Activated B cell treated with CpG ODN at 0.5 μM for 24 hours (primary cell): Measurements from ENCODE around the gene SELENOM. TPM values are rescaled to one million over a fixed set of nuclear protein-coding genes. Genes with fewer than 3 reads are reported as not detected.
"Not testable (repeated sequence)": the region's sequence is repeated elsewhere in the genome, so short reads cannot be mapped to it uniquely, and the experiment has no call there.

Experiments used
- ATAC-seq: fragments of 200-7000 bp; cut with Tn5 transposase; one replicate; pipeline ENCODE4 v1.10.0; 2021; ENCODE audit warnings: low read depth, mild to moderate bottlenecking, moderate library complexity
- CTCF ChIA-PET: fragments of 350-600 bp; sonication (Branson Sonifier 250); formaldehyde crosslinking; loops from one replicate; lab custom pipeline; 2021; ENCODE audit warnings: antibody characterized with exemption; lab: Charles Lee
- POLR2A ChIA-PET: fragments of 350-600 bp; sonication (Branson Sonifier 250); formaldehyde crosslinking; loops from one replicate; lab custom pipeline; 2021; ENCODE audit warnings: antibody characterized with exemption; lab: Charles Lee
- DNase-seq: peaks from one replicate; pipeline ENCODE4 v3.0.0; 2022
- H3K27ac Mint-ChIP-seq: one replicate; pipeline ENCODE4 v1.8.0; 2020; ENCODE audit warnings: mixed read lengths
- H3K27me3 Mint-ChIP-seq: one replicate; pipeline ENCODE4 v1.8.0; 2021; ENCODE audit warnings: mixed read lengths
- H3K36me3 Mint-ChIP-seq: one replicate; pipeline ENCODE4 v1.8.0; 2021; ENCODE audit warnings: low read depth, mixed read lengths
- H3K4me1 Mint-ChIP-seq: one replicate; pipeline ENCODE4 v1.8.0; 2021; ENCODE audit warnings: mixed read lengths
- H3K4me3 Mint-ChIP-seq: one replicate; pipeline ENCODE4 v1.8.0; 2020; ENCODE audit warnings: mild to moderate bottlenecking, mixed read lengths
- H3K9me3 Mint-ChIP-seq: one replicate; pipeline ENCODE4 v1.8.0; 2020; ENCODE audit warnings: mixed read lengths
- CTCF ChIP-seq: fragments of 200-600 bp; IDR thresholded peaks from one replicate; pipeline ENCODE4 v1.8.0; 2022; ENCODE audit warnings: antibody characterized with exemption, mild to moderate bottlenecking
- intact Hi-C: fragments of 100-400 bp; cut with micrococcal nuclease; formaldehyde crosslinking; loops from one replicate; pipeline ENCODE4 v1.15.1; 2024
- total RNA-seq: library from RNA; stranded (reverse); gene quantifications from 2 replicates; pipeline ENCODE4 v1.2.3, GENCODE V29; 2022

The SELENOM gene
- total RNA-seq, 1 donor from 2014 or later: 9.0 TPM

GRCh38 chr22:31097941-31098631, 9.3 kb downstream of the SELENOM start:
- Mint-ChIP-seq H3K27ac (no peak overlapping the region), H3K27me3 (no peaks in the 10 kb centered on the region), H3K9me3 (no peaks in the 10 kb centered on the region), H3K4me3 (no peak overlapping the region), H3K36me3 (no peaks in the 10 kb centered on the region), H3K4me1 (no peaks in the 10 kb centered on the region)
- no peak for DNase-seq
- intact Hi-C loops: no loop called here
- no peak for TF ChIP-seq CTCF
- ATAC-seq: no peak
- CTCF ChIA-PET: no interaction called here
- POLR2A ChIA-PET: no interaction called here

GRCh38 chr22:31097539-31097938, 9.8 kb downstream of the SELENOM start:
- DNase-seq, POLR2A ChIA-PET, H3K27ac Mint-ChIP-seq, H3K27me3 Mint-ChIP-seq, H3K36me3 Mint-ChIP-seq, intact Hi-C loops, H3K4me3 Mint-ChIP-seq, CTCF ChIA-PET, H3K4me1 Mint-ChIP-seq, H3K9me3 Mint-ChIP-seq, ATAC-seq: not testable (repeated sequence)

GRCh38 chr22:31096657-31097279, 10.6 kb downstream of the SELENOM start:
- TF ChIP-seq CTCF: no peak
- ATAC-seq (no peak), DNase-seq (no peak)
- Mint-ChIP-seq H3K4me3 (no peak overlapping the region), H3K27me3 (no peaks in the 10 kb centered on the region), H3K27ac (no peak overlapping the region), H3K9me3 (no peaks in the 10 kb centered on the region), H3K4me1 (no peaks in the 10 kb centered on the region), H3K36me3 (no peaks in the 10 kb centered on the region)
- ChIA-PET CTCF (interaction anchor here (1.6 kb wide), 1 partner anchor 12 kb away, joined by 7 read pairs; no protein-coding TSS in a partner anchor), POLR2A (no interaction called here)
- intact Hi-C loops: no loop called here

- Mint-ChIP-seq H3K9me3 (no peaks in the 10 kb centered on the region), H3K4me1 (peaks cover 1% of the 10 kb centered on the region), H3K27ac (no peak overlapping the region), H3K36me3 (no peaks in the 10 kb centered on the region), H3K27me3 (no peaks in the 10 kb centered on the region), H3K4me3 (no peak overlapping the region)
- ATAC-seq: no peak
- POLR2A ChIA-PET: interaction anchor here (0.5 kb wide), 1 partner anchor 15 kb away, joined by 6 read pairs; no protein-coding TSS in a partner anchor
- TF ChIP-seq CTCF: no peak
- intact Hi-C loops: no loop called here
- no peak for DNase-seq
- CTCF ChIA-PET: interaction anchor here (0.9 to 1.6 kb wide), 2 partner anchors 11 to 461 kb away, joined by 3 to 7 read pairs; no protein-coding TSS in a partner anchor
These were observed 11.6 kb downstream of the SELENOM start for GRCh38 chr22:31095637-31096249.

GRCh38 chr22:31094741-31095140, 12.6 kb downstream of the SELENOM start:
- intact Hi-C loops: no loop called here

More at GRCh38 chr22:31094741-31095140, 12.6 kb downstream of the SELENOM start:
- DNase-seq (no peak), ATAC-seq (no peak)
- no peaks in the 10 kb centered on the region for H3K36me3 Mint-ChIP-seq
- peaks cover 8% of the 10 kb centered on the region for H3K4me1 Mint-ChIP-seq
- ChIA-PET CTCF (no interaction called here), POLR2A (no interaction called here)
- no peaks in the 10 kb centered on the region for H3K27me3 Mint-ChIP-seq
- H3K4me3 Mint-ChIP-seq: no peak overlapping the region
- H3K9me3 Mint-ChIP-seq: no peaks in the 10 kb centered on the region
- H3K27ac Mint-ChIP-seq: no peak overlapping the region
- TF ChIP-seq CTCF: no peak
